ENCODE data around the gene IGSF9B.

IGSF9B gene

DNA sequence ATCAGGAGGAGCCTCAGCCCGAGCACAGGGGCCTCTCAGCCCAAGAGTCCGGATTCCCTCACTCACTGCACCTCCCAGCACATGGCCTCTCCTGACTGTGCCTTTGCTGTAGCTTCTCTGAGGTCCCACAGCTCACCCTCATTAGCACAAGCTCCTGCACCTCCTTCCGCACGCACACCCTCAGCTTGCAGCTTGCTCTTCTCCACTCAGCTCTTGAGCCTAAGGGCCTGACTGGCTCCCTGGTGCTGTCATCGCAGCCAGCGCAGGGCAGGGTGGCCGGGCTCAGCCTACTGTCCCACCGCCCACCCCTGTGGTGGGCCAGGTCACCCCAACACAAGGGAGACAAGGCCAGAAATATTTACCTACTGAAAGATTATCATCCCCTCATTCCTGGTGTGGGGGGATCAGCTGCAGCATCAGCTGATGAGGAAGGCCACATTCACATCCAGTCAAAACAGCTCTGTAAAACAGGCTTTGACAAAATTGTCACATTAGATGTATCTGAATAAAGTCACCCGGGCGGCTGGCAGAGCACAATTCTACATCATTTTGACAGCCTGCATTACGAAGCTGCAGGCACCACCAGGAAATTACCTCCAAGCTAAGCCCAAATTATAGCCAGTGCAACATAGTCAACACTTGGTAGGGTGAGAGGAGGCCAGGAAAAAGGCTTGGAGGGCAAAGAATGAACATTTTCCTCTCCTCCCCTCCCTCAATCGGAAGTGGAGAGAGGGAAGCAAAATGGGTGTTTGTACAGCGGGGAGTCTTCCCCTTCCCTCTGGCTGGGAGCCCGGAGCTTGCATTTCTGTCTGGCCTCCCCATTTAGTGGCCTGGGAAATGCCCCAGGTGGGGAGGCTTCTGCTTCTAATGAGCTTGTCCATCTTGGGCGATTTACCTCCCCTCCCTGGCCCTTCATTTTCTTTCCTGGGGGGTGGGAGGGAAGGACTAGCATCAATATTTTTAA lies 29.5 kb upstream of the IGSF9B start:
- TF ChIP-seq POU2F2 (IDR thresholded peaks at IDR 0.05; ENCODE audit: low read depth, low read length) (no peak), PAX5 (IDR thresholded peaks at IDR 0.05; ENCODE audit: insufficient read depth, low read length, severe bottlenecking) (no peak), POLR2A (IDR thresholded peaks at IDR 0.05; ENCODE audit: low read depth, low read length) (no peak), SPI1 (IDR thresholded peaks at IDR 0.05; ENCODE audit: low read depth, low read length) (no peak), TAF1 (IDR thresholded peaks at IDR 0.05; ENCODE audit: low read depth, low read length) (no peak), POLR2AphosphoS5 (IDR thresholded peaks at IDR 0.05; ENCODE audit: low read depth, low read length) (no peak)
- FAIRE-seq (no peak), DNase-seq (ENCODE audit: insufficient read length, low spot score) (no peak)

DNA sequence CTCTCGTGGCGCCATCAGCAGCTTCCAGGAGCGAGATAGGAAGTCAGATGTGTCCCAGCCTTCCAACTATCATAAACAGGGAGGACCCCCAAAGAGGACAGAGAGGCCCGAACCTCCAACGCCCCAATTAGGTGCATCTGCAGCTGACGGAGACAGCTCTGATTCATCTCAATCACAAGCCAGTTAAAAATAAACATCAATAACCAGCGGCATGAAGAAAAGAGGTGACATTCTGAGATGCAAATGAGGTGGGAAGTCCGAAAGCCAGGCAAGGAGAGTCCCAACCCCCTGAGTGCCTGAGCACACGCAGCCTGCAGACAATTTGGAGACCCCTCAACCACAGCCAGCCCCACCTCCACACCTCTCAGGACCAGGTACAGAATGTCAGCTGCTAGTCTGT lies 28.1 kb upstream of the IGSF9B start:
- TF ChIP-seq SPI1 (IDR thresholded peaks at IDR 0.05; ENCODE audit: low read depth, low read length): no peak
- TF ChIP-seq POU2F2 (IDR thresholded peaks at IDR 0.05; ENCODE audit: low read depth, low read length): peak; percentile 49; the same call in 1 of the 2 replicates
- TF ChIP-seq POLR2A (IDR thresholded peaks at IDR 0.05; ENCODE audit: low read depth, low read length): no peak
- FAIRE-seq (peak; percentile 45), DNase-seq (ENCODE audit: insufficient read length, low spot score) (no peak)

DNA sequence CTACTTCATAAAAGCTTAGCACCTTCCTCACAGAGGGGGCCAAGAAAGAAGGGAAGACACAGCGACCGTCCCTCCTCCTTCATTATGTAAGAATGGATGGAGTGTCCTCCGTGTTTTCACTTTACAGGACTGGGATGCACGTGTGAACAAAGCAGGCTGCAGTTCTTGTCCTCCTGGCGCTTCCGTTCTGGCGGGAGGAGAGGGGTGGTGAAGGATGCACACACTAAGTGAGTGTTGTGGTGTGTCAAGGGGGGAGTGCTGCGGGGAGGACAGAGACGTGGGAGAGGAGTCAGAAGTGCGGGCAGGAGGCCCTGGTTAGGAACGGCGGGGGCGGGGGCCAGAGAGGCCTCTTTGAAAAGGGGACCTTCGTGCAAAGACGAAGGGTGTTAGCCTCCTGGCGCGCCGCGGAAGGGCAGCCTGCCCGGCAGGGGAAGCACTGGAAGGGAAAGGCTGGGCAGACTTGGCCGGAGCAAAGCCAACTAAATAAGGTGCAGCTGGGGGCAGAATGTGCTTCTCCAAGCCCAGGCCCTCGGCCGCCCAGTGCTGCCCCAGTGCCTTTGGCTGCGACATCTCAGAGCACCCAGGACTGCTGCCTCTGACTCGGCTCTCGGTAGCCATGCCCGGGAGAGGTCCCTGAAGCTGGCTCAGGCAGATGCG lies 27.0 kb upstream of the IGSF9B start:
- FAIRE-seq: no peak
- no peak for DNase-seq (ENCODE audit: insufficient read length, low spot score)

DNA sequence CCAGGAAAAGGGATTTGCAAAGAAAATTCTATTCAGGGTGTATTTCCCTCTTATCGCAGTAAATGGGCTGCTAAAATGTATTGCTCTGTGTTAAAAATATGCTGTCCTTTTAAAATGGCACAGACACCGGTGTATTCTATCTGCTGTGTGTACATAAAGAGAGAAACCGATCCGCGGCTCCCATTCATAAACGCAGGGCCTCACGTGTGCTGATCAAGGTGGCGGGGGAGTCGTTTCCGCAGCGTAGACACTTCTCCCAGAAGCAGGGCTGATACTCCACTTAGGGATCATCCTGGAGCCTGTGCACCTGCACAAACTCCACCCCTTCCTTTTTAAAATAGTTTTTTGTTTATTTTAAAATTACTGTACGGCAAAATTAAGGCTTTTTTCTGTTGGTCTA lies 26.1 kb upstream of the IGSF9B start:
- DNase-seq (ENCODE audit: insufficient read length, low spot score) (no peak), FAIRE-seq (no peak)
- TF ChIP-seq TAF1 (IDR thresholded peaks at IDR 0.05; ENCODE audit: low read depth, low read length) (no peak), POU2F2 (IDR thresholded peaks at IDR 0.05; ENCODE audit: low read depth, low read length) (no peak), PAX5 (IDR thresholded peaks at IDR 0.05; ENCODE audit: insufficient read depth, low read length, severe bottlenecking) (no peak), POLR2AphosphoS5 (IDR thresholded peaks at IDR 0.05; ENCODE audit: low read depth, low read length) (no peak), POLR2A (IDR thresholded peaks at IDR 0.05; ENCODE audit: low read depth, low read length) (no peak), SPI1 (IDR thresholded peaks at IDR 0.05; ENCODE audit: low read depth, low read length) (no peak)

More for the DNA sequence above, 27.0 kb upstream of the IGSF9B start:
- no peak for TF ChIP-seq POLR2A (IDR thresholded peaks at IDR 0.05; ENCODE audit: low read depth, low read length)
- no peak for TF ChIP-seq POU2F2 (IDR thresholded peaks at IDR 0.05; ENCODE audit: low read depth, low read length)
- no peak for TF ChIP-seq PAX5 (IDR thresholded peaks at IDR 0.05; ENCODE audit: insufficient read depth, low read length, severe bottlenecking)

DNA sequence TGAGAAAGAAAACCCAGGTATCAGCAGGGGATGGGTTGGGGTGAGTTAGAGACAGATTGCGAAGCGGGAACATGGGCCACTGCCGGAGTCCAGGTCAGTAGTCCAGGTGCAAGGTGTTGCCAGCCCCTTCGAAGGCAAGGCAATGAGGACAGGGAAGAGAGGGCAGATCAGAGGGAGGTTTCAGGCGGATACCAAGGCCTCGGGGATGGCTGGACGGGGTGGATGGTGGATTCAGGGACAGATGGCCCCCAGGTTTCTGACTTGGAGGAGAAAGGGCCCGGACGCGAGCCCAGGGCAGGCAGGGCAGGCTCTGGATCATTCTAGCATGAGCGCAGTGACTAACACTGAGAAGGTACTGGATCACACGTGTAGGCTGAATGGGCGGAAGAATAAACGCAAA lies 25.4 kb upstream of the IGSF9B start:
- DNase-seq (ENCODE audit: insufficient read length, low spot score): no peak
- TF ChIP-seq TAF1 (IDR thresholded peaks at IDR 0.05; ENCODE audit: low read depth, low read length): no peak
- no peak for TF ChIP-seq SPI1 (IDR thresholded peaks at IDR 0.05; ENCODE audit: low read depth, low read length)
- no peak for TF ChIP-seq POLR2AphosphoS5 (IDR thresholded peaks at IDR 0.05; ENCODE audit: low read depth, low read length)
- TF ChIP-seq POLR2A (IDR thresholded peaks at IDR 0.05; ENCODE audit: low read depth, low read length): no peak
- TF ChIP-seq POU2F2 (IDR thresholded peaks at IDR 0.05; ENCODE audit: low read depth, low read length): no peak
- no peak for FAIRE-seq

DNA sequence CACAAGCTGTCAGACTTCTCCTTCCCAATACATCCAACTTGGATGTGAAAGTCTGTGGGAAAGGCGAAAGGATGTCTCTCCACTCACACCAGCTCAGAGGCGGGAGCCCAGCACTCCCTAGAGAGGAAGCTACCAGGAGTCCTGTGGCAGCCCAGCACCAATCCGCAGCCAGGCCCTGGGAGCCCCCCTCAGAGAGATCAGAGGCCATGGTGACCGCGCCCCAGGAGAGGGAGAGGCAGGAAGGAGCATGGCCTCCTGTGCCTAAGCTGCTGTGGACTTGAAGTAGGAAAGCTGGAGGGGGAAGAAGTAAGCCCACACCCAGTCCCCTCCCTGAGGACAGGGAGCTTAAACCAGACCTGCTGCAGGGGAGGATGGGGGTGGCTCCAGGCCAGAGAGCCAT lies 24.4 kb upstream of the IGSF9B start:
- no peak for FAIRE-seq
- TF ChIP-seq POLR2A (IDR thresholded peaks at IDR 0.05; ENCODE audit: low read depth, low read length) (no peak), PAX5 (IDR thresholded peaks at IDR 0.05; ENCODE audit: insufficient read depth, low read length, severe bottlenecking) (no peak), POU2F2 (IDR thresholded peaks at IDR 0.05; ENCODE audit: low read depth, low read length) (no peak), TAF1 (IDR thresholded peaks at IDR 0.05; ENCODE audit: low read depth, low read length) (no peak), SPI1 (IDR thresholded peaks at IDR 0.05; ENCODE audit: low read depth, low read length) (no peak), POLR2AphosphoS5 (IDR thresholded peaks at IDR 0.05; ENCODE audit: low read depth, low read length) (no peak)

DNA sequence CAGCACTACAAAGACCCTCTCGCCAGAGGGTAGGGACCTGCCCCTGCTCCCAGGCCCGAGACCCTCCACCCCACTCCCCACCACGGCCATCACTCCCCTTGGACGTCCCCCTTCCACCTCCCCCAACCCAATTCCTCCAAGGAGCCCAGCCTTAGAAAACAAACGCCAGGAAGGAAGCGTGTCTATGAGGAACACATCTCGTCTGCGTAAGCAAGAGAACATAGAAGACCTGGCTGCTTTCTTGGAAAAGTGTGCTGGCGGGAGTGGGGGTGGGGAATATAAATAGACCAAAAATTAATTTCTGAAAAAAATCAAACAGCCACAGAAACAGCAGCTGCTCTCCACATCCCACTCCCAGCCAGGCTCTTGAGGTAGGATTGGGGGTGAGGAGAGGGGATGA lies 23.9 kb upstream of the IGSF9B start:
- no peak for DNase-seq (ENCODE audit: insufficient read length, low spot score)
- TF ChIP-seq POLR2A (IDR thresholded peaks at IDR 0.05; ENCODE audit: low read depth, low read length): no peak
- no peak for TF ChIP-seq PAX5 (IDR thresholded peaks at IDR 0.05; ENCODE audit: insufficient read depth, low read length, severe bottlenecking)
- TF ChIP-seq TAF1 (IDR thresholded peaks at IDR 0.05; ENCODE audit: low read depth, low read length): no peak
- no peak for TF ChIP-seq SPI1 (IDR thresholded peaks at IDR 0.05; ENCODE audit: low read depth, low read length)
- TF ChIP-seq POU2F2 (IDR thresholded peaks at IDR 0.05; ENCODE audit: low read depth, low read length): no peak
- TF ChIP-seq POLR2AphosphoS5 (IDR thresholded peaks at IDR 0.05; ENCODE audit: low read depth, low read length): no peak
- FAIRE-seq: no peak

More for the DNA sequence above, 24.4 kb upstream of the IGSF9B start:
- no peak for DNase-seq (ENCODE audit: insufficient read length, low spot score)

DNA sequence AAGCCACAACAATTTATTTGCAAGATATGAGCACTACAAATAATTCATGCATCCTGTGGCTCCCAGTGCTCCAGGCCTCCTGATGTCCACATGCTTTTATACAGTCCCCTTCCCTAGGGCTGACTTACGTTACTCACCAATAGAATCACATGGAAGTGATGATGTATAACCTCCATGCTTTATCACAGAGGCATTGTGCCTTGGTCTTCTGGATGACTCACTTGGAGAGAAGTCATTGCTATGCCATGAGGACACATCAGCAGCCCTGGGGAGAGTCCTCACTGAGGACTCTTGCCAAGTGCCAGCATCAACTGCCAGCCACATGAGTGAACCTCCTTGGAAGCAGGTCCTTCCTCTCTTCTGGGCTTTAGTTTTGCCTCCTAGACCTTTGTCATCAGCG lies 22.0 kb upstream of the IGSF9B start:
- TF ChIP-seq SPI1 (IDR thresholded peaks at IDR 0.05; ENCODE audit: low read depth, low read length): no peak
- TF ChIP-seq PAX5 (IDR thresholded peaks at IDR 0.05; ENCODE audit: insufficient read depth, low read length, severe bottlenecking): no peak
- TF ChIP-seq TAF1 (IDR thresholded peaks at IDR 0.05; ENCODE audit: low read depth, low read length): no peak
- no peak for TF ChIP-seq POLR2A (IDR thresholded peaks at IDR 0.05; ENCODE audit: low read depth, low read length)
- no peak for TF ChIP-seq POLR2AphosphoS5 (IDR thresholded peaks at IDR 0.05; ENCODE audit: low read depth, low read length)
- TF ChIP-seq POU2F2 (IDR thresholded peaks at IDR 0.05; ENCODE audit: low read depth, low read length): no peak
- DNase-seq (ENCODE audit: insufficient read length, low spot score) (no peak), FAIRE-seq (no peak)

DNA sequence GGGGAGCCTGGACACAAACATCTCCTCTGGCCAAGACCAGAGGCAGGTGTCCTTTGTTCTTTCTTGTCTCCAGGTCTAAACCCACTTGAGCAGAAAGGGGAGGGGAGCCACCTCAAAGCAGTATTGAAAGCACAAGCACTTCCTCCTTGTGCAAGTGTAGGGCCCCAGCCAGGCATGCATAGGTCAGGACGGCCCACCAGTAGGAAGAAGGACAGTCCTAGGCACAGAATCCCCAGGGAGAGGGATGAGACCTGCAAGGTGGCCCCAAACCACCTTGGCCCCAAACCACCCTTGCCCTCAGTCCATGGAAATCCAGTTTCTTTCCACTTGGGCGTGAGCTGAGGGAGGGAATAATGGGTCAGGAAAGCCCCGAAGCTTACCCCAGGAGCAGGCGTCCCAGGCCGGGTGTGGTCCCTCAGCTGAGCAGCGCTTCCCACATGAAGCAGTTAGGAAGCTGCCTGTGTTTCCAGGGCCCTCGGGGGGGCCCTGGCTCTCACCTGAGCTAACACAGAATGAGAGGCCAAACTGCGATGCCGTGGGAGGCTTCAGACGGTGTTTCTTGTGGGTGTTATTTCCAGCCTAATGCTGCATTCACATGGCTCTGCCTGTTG lies 20.4 kb upstream of the IGSF9B start:
- FAIRE-seq (peak; percentile 94), DNase-seq (ENCODE audit: insufficient read length, low spot score) (peak; percentile 78)
- TF ChIP-seq TAF1 (IDR thresholded peaks at IDR 0.05; ENCODE audit: low read depth, low read length) (no peak), POU2F2 (IDR thresholded peaks at IDR 0.05; ENCODE audit: low read depth, low read length) (peak; percentile 81; the same call in 1 of the 2 replicates), POLR2A (IDR thresholded peaks at IDR 0.05; ENCODE audit: low read depth, low read length) (no peak), PAX5 (IDR thresholded peaks at IDR 0.05; ENCODE audit: insufficient read depth, low read length, severe bottlenecking) (peak; percentile 54), POLR2AphosphoS5 (IDR thresholded peaks at IDR 0.05; ENCODE audit: low read depth, low read length) (no peak), SPI1 (IDR thresholded peaks at IDR 0.05; ENCODE audit: low read depth, low read length) (peak; percentile 99)

Data from GM12891 (cell line).